T-helper 17 cell (primary cell): ENCODE measurements around the gene COASY. TPM values are rescaled to one million over a fixed set of nuclear protein-coding genes. Genes with fewer than 3 reads are reported as not detected.

Experiments
- ATAC-seq: fragments of 150-1000 bp; cut with Tn5 transposase; 2 replicates; pipeline ENCODE4 v1.10.0; 2021; ENCODE audit warnings: mild to moderate bottlenecking, moderate library complexity
- DNase-seq, 3 donors: peaks; one replicate each; pipeline versions ENCODE4 v3.0.0 to v3.0.0-alpha.2; 2020 to 2021
- H3K9me3 ChIP-seq: one replicate; pipeline ENCODE4 v1.7.0; 2013; ENCODE audit warnings: low read length, mild to moderate bottlenecking; ENCODE audit not compliant: control insufficient read depth, poor library complexity, severe bottlenecking
- H3K27ac Mint-ChIP-seq: one replicate; pipeline ENCODE4 v1.8.0; 2022; ENCODE audit warnings: mild to moderate bottlenecking, moderate library complexity, mixed read lengths
- H3K27me3 Mint-ChIP-seq: one replicate; pipeline ENCODE4 v1.8.0; 2022; ENCODE audit warnings: mixed read lengths
- H3K36me3 Mint-ChIP-seq: one replicate; pipeline ENCODE4 v1.8.0; 2022; ENCODE audit warnings: low read depth, mixed read lengths
- H3K4me1 Mint-ChIP-seq: one replicate; pipeline ENCODE4 v1.8.0; 2022; ENCODE audit warnings: mild to moderate bottlenecking, mixed read lengths
- H3K4me3 Mint-ChIP-seq: one replicate; pipeline ENCODE4 v1.8.0; 2022; ENCODE audit warnings: mild to moderate bottlenecking, moderate library complexity, mixed read lengths
- total RNA-seq, 4 donors: library from RNA in 2 of 4; stranded (reverse) in 2 of 4; gene quantifications; one replicate each; pipeline ENCODE4 v1.2.3 and lab custom pipeline; 2022 to 2026

COASY gene
- total RNA-seq (10 to 100 TPM; 39.1 to 49.4 TPM), total RNA-seq (lab: John Stamatoyannopoulos, UW) (22.2 to 30.4 reads per million in 2 donors)

DNA sequence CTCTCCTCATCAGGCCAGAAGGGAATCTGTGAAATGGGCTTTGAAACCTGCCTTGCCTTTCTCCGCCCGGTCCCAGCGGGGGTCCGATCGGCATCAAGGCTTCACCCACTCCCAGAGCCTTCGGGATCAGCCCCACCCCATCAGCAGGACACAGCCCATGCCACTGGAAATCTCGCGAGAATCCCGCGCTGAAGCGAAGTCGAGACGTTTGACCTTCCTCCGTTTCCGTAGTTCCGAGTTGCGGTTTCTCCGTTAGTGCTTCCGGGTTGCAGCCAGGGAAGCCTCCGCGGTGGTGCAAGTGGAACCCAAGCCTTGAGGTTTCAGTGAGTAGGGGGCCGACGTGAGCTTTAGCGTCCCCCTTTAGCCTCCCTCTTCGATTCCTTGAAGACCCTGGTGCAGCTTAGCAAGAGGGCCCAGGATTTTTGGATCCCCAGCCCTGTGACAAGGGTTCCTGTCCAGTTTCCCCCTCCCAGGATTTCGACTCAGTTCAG, at the start of gene COASY:
COASY (plus strand) TSS at position 252 of the 491 bp plus-strand sequence. CDS start 475 bp downstream, outside the sequence.
- peak within 1 kb of the TSS; percentile 94 for H3K27ac Mint-ChIP-seq
- H3K27me3 Mint-ChIP-seq: no peaks in the 10 kb centered on the region
- H3K4me1 Mint-ChIP-seq: peaks cover 18% of the 10 kb centered on the region
- ATAC-seq (peak; percentile 75), DNase-seq (peak; percentile 72 to 86 (median 80))
- H3K4me3 Mint-ChIP-seq: peak within 1 kb of the TSS; percentile 93
- H3K36me3 Mint-ChIP-seq: no peaks in the 10 kb centered on the region
- H3K9me3 ChIP-seq: no peaks in the 10 kb centered on the region

DNA sequence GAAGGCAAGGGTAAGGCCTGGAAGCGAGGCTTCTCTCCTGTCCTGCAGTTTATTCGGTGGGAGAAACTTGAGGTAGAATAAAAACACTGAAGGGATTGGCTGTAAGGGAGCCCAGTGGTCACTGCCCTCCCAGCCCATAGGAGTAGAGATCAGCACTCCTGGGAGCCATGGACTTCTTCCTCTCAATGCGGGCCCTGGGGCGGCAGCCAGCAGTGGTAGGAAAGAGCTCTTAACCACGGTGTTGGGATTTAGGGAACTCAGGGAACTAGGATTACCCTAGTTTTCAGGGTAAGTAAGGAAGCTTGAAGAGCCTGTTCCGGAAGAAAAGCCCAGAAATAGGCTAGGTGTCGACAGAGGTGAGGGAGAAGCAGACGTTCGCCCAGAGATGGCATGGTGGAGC, 49.7 kb upstream of the COASY start:
- Mint-ChIP-seq H3K36me3 (peaks cover 15% of the 10 kb centered on the region), H3K4me1 (peaks cover 12% of the 10 kb centered on the region), H3K27ac (no peak overlapping the region), H3K27me3 (peaks cover 6% of the 10 kb centered on the region), H3K4me3 (no peak overlapping the region)
- no peak for DNase-seq
- ATAC-seq: no peak
- H3K9me3 ChIP-seq: no peaks in the 10 kb centered on the region

DNA sequence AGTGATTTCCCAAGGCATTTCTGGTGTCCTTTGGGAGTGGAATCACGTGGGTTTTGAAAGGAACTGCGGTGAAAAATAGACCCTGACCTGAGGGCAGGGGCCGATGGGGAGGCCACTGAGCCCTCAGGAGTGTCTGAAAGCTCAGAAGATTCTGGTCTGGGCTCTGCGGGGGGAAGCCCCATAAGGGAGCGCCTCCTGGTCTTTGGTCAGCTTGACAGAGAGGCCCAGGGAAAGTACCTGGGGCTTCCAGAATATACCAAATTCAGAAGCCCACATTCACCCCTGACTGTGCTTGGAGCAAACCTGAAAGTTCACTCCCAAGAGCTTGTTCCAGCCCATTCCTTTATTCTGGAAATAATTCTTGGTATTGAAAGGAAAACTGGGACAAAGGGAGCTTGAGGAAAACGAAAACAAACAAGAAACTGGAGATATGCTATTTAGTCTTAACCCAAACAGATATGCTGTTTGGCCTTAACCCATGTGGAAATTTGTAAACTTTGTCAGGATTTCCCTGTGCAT, 49.2 kb upstream of the COASY start:
- peaks cover 6% of the 10 kb centered on the region for H3K27me3 Mint-ChIP-seq
- H3K4me1 Mint-ChIP-seq: peaks cover 16% of the 10 kb centered on the region
- H3K27ac Mint-ChIP-seq: no peak overlapping the region
- H3K9me3 ChIP-seq: no peaks in the 10 kb centered on the region
- DNase-seq (no peak), ATAC-seq (no peak)
- H3K4me3 Mint-ChIP-seq: no peak overlapping the region
- peaks cover 14% of the 10 kb centered on the region for H3K36me3 Mint-ChIP-seq

DNA sequence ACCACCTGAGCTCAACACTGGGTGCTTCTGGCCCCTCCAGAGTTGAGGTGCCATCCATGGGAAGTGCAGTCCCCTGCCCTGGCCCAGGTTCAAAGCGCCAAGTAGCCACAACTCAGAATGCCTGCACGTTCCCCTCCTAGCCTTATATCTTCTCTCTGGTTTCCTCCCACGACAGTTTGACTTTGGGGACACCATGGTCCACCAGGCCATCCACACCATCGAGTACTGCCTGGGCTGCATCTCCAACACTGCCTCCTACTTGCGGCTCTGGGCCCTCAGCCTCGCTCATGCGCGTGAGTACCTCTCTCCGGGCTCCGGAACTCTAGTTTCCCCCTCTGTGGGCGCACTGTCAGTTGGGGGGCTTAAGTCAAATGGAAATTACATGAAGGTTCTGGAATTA, 48.3 kb upstream of the COASY start:
- Mint-ChIP-seq H3K4me3 (no peak overlapping the region), H3K4me1 (peaks cover 11% of the 10 kb centered on the region), H3K27ac (no peak overlapping the region), H3K36me3 (peaks cover 7% of the 10 kb centered on the region), H3K27me3 (peaks cover 6% of the 10 kb centered on the region)
- no peak for ATAC-seq
- no peaks in the 10 kb centered on the region for H3K9me3 ChIP-seq
- DNase-seq: no peak

DNA sequence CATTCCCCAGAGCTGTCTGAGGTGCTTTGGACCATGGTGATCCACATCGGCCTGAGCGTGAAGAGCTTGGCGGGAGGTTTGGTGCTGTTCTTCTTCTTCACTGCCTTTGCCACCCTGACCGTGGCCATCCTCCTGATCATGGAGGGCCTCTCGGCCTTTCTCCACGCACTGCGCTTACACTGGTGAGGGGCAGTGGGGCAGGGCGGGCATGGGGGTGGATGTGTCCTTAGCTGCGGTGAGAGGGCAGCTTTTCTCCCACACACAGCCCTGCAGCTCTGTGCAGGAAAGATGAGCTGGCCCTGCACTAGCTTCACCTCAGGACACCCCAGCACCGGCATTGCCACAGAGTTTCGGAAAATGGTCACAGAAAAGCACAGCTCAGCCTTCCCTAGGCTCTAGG, 47.7 kb upstream of the COASY start:
- ATAC-seq (no peak), DNase-seq (no peak)
- H3K4me3 Mint-ChIP-seq: no peak overlapping the region
- H3K9me3 ChIP-seq: no peaks in the 10 kb centered on the region
- H3K27me3 Mint-ChIP-seq: peaks cover 6% of the 10 kb centered on the region
- peaks cover 8% of the 10 kb centered on the region for H3K4me1 Mint-ChIP-seq
- peaks cover 5% of the 10 kb centered on the region for H3K36me3 Mint-ChIP-seq
- no peak overlapping the region for H3K27ac Mint-ChIP-seq

DNA sequence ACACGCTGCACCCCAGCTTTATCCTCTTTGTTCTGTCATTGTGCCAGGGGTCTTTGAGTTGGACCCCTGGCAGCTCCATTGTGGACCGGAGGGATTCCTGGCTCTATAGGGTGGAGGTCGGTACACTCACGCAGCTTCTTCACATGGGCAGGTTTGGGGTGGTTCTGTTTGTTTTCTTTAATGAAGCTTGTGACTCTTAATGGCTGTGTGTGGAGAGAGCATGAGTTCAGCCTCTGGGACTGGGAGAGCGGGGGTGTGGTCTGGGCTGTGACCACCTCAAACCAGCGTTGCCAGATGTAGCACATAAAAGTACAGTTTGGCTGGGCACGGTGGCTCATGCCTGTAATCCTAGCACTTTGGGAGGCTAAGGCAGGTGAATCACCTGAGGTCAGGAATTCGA, 47.1 kb upstream of the COASY start:
- Mint-ChIP-seq H3K4me3 (no peak overlapping the region), H3K36me3 (peaks cover 5% of the 10 kb centered on the region), H3K27me3 (peaks cover 6% of the 10 kb centered on the region), H3K4me1 (peaks cover 8% of the 10 kb centered on the region), H3K27ac (no peak overlapping the region)
- DNase-seq (no peak), ATAC-seq (no peak)
- H3K9me3 ChIP-seq: no peaks in the 10 kb centered on the region

DNA sequence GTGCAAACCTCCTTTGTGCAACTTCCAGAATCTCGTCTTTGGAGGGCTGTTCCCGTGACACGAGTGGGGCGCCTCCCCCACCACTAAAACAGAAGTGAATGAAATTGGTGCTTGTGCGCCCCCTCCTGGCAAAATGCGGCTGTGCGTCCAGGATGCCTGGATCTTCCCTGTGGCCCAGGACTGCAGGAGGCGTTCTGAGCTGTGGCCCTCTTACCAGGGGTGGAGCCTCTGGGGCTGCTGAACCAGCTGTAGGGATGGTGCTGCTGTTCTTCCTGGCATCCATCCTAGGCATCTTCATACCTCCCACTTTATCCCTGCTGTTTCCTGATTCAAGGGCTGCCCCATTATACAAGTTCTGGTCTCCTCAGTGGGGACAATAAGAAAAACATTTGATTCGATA, 44.4 kb upstream of the COASY start:
- Mint-ChIP-seq H3K4me1 (peaks cover 4% of the 10 kb centered on the region), H3K4me3 (no peak overlapping the region), H3K27me3 (no peaks in the 10 kb centered on the region), H3K36me3 (peaks cover 3% of the 10 kb centered on the region), H3K27ac (no peak overlapping the region)
- peak; percentile 90 for ATAC-seq
- peak; percentile 65 to 84 (median 70) for DNase-seq
- no peaks in the 10 kb centered on the region for H3K9me3 ChIP-seq

DNA sequence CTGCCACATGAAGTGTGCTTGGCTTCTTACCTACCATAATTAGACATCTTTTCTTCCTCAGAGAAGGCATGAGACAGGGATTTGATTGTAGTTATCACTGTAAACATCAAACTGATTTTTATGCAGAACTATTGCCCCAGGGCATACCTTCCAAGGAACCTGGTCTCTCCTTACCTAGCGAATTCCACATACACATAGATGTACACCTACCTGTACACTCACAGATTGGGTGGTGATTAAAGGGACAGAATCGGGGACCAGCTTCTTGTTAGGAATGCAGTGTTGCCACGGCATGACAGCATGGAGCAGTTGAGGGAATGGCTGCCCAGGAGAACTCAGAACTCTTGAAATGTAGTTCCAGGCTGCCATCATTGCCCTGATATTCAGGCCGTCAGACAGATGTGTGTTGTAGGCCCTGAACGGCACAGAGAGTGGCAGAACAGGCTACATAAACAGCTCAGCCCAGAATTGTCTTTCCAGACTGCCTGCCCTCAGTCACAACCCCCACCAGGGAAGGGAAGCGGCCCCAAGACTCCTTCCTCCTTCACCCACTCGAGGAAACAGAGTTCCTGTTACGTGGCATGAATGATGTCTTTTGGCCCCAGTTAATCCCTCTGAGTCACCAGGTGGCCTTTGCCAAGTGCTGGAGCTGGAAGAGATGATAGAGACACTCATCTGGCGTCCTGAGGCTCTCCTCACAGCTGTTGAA, 43.7 kb upstream of the COASY start:
- H3K9me3 ChIP-seq: no peaks in the 10 kb centered on the region
- ATAC-seq (no peak), DNase-seq (no peak)
- Mint-ChIP-seq H3K27me3 (no peaks in the 10 kb centered on the region), H3K4me3 (no peak overlapping the region), H3K36me3 (peaks cover 3% of the 10 kb centered on the region), H3K27ac (no peak overlapping the region), H3K4me1 (peaks cover 4% of the 10 kb centered on the region)

DNA sequence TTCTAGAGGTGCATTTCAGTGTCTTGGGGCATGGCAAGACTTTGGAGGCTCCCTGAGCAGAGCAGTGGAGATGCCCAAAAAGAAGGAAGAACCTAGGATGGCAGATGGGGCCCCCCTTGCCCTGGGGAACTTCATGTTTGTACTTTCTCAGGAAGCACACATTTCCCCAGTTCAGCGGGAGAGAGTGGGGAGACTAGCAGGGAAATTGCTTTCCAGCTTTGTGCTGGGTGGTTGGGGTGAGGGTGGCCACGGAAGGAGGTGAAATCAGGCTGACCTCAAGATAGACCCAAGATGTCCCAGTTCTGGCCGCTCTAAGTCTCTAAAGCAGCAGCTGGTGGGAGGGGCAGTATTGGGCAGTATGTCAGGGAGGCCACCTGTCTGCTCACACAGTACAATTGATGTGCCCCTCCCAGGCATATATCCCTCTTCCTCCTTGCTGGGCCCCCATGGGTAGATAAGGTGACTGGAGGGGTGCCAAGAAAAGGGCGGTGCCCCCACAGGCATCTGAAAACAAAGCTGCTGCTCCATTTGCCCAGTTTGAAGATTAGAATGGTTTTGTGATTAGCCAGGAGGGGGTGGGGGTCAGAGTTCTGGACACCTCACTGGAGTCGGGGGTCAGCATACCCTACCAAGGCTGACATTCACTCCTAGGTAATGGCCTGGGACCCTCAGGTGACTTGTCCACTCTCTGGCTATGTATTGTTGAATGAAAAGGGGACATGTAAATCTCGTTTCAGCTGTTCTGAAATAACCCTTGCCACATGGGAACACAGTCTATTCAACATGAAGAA, 43.0 kb upstream of the COASY start:
- H3K27me3 Mint-ChIP-seq: no peaks in the 10 kb centered on the region
- H3K9me3 ChIP-seq: no peaks in the 10 kb centered on the region
- no peak overlapping the region for H3K4me3 Mint-ChIP-seq
- H3K4me1 Mint-ChIP-seq: peaks cover 4% of the 10 kb centered on the region
- ATAC-seq (no peak), DNase-seq (no peak)
- H3K36me3 Mint-ChIP-seq: peaks cover 3% of the 10 kb centered on the region
- H3K27ac Mint-ChIP-seq: no peak overlapping the region

DNA sequence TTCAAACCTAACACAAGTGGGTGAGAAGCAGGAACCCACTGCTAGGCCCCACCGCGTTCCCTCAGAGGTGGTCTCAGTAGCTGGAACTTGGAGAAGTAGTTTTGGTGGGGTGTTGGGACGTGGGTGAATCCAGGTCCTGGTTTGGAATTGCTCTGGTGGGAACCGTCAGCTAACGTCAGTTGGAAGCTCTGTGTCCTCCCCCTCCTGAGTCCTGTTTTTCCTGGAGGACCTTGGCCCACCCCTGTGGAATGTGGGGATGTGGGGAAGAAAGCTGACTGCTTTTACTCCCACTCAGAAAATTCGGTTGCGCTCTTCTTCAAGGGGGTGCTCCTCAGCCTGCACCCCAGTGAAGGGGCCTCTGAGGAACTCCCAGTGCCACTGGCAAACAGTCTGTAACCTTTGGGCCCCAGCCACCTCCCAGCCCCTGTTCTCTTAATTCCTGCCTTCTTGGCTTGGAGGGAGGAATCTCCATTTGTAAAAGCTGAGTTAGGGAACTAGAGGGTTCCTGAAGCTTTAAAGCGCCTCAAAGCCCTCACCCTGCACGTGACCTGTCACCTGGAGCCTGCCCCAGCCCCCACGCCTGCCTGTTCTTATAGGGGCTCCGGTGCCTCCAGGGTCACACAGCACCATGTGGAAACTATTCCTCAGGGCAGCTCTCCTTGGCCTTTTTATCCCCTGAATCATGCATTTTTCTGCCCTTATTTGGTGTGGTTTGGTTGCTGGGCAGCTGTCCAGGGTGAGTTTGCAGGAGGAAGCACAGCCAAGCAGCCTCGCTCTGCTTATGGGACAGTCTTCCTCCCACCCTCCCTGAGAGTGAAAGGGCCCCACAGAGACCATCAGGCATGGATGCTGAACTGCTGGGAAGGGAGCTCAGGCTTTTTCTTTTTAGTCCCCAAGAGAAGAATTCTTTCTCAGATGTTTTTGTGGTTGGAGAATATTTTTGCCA, 42.1 kb upstream of the COASY start:
- H3K4me1 Mint-ChIP-seq: peaks cover 6% of the 10 kb centered on the region
- no peaks in the 10 kb centered on the region for H3K27me3 Mint-ChIP-seq
- DNase-seq (no peak), ATAC-seq (no peak)
- H3K4me3 Mint-ChIP-seq: no peak overlapping the region
- no peaks in the 10 kb centered on the region for H3K9me3 ChIP-seq
- H3K27ac Mint-ChIP-seq: no peak overlapping the region
- H3K36me3 Mint-ChIP-seq: peaks cover 3% of the 10 kb centered on the region

DNA sequence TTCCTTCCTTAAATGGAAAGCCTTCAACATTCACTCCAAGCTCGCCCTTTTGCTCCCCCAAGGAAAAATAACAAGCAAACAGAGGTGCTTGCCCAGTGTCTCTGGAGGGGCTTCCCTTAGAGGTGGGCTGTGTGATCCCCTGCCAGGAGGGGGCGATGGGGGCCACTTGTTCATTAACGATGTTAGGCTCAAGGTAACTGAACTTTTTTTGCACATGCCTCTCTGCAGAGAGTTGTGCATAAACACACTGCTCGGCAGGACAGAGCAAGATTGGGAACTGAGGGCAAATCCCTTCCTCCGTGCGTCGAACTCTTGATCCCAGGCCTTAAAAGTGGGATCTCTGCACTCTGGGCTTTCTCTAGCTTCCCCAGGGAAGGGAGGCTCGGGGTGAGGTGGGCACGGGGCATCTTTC, 41.4 kb upstream of the COASY start:
- Mint-ChIP-seq H3K36me3 (peaks cover 3% of the 10 kb centered on the region), H3K27ac (no peak overlapping the region), H3K4me1 (peaks cover 6% of the 10 kb centered on the region), H3K27me3 (no peaks in the 10 kb centered on the region), H3K4me3 (no peak overlapping the region)
- H3K9me3 ChIP-seq: no peaks in the 10 kb centered on the region
- no peak for ATAC-seq
- no peak for DNase-seq

DNA sequence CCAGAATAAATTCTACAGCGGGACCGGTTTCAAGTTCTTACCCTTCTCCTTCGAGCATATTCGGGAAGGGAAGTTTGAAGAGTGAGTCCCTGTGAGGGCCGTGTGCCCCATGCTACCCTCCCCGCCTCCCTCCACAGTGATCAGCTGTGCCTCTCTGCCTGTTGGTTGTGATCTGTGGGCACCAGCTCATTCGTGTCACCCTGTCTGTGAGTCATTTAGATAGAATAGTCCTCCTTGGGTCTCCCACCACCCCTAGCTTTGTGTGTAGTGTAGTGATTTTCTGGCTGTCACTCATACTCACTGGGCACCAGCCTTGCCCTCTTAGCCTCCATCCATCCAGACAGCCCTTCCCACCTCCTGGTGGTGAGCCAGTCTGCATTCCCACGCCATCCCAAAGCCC, 40.9 kb upstream of the COASY start:
- ATAC-seq (no peak), DNase-seq (no peak)
- H3K9me3 ChIP-seq: no peaks in the 10 kb centered on the region
- peaks cover 3% of the 10 kb centered on the region for H3K36me3 Mint-ChIP-seq
- no peaks in the 10 kb centered on the region for H3K27me3 Mint-ChIP-seq
- no peak overlapping the region for H3K4me3 Mint-ChIP-seq
- no peak overlapping the region for H3K27ac Mint-ChIP-seq
- H3K4me1 Mint-ChIP-seq: peaks cover 6% of the 10 kb centered on the region
